ENCODE results near the gene ARFRP1.

GRCh38 chr20:63688228-63689045, 19.3 kb downstream of the ARFRP1 start:
- TF ChIP-seq POLR2A (IDR thresholded peaks at IDR 0.05): no peak
- peak; percentile 51 to 78 (median 70) for TF ChIP-seq POLR2AphosphoS5 (IDR thresholded peaks at IDR 0.05)

Data from spleen (tissue), 3 donors.